ENCODE data around the gene S100A7. TPM values are rescaled to one million over a fixed set of nuclear protein-coding genes. Genes with fewer than 3 reads are reported as not detected.
A peak's percentile ranks its signal among the peaks of the same experiment; 100 is the strongest.

S100A7 gene
- total and polyA plus RNA-seq, 9 of the 15 experiments (the other 6 are each of a cell fraction or from before 2014, with no cell fraction given), result not detected

GRCh38 chr1:153509729-153510354 lies 49.4 kb upstream of the S100A7 start (continued):
- TF ChIP-seq ATF3 (IDR thresholded peaks at IDR 0.05) (no peak), ATF3 (CRISPR knock-in tag; conservative IDR thresholded peaks at IDR 0.05) (no peak), EGR1 (conservative IDR thresholded peaks at IDR 0.05) (no peak), MTA2 (IDR thresholded peaks at IDR 0.05; ENCODE audit: low read depth) (no peak), RBM14 (IDR thresholded peaks at IDR 0.05; ENCODE audit: borderline replicate concordance, insufficient read depth, low read depth, low read length) (no peak), PHTF2 (CRISPR knock-in tag; IDR thresholded peaks at IDR 0.05) (no peak), ZNF444 (CRISPR knock-in tag; IDR thresholded peaks at IDR 0.05) (no peak), RB1 (IDR thresholded peaks at IDR 0.05; ENCODE audit: low read depth) (peak; percentile 77; the same call in 1 of the 2 replicates), SMC3 (conservative IDR thresholded peaks at IDR 0.05; ENCODE audit: insufficient read depth, low read depth, low read length) (peak; percentile 75), RUNX1 (IDR thresholded peaks at IDR 0.05; ENCODE audit: low read depth) (no peak), E2F3 (CRISPR knock-in tag; IDR thresholded peaks at IDR 0.05) (no peak), CEBPZ (IDR thresholded peaks at IDR 0.05; ENCODE audit: borderline replicate concordance, low read depth, low read length) (no peak), RBBP5 (IDR thresholded peaks at IDR 0.05; ENCODE audit: borderline replicate concordance, insufficient read depth, low read length, poor library complexity, severe bottlenecking) (no peak), XRCC3 (IDR thresholded peaks at IDR 0.05) (no peak), EP400 (IDR thresholded peaks at IDR 0.05) (peak; percentile 18; the same call in 1 of the 2 replicates), ZNF311 (CRISPR knock-in tag; IDR thresholded peaks at IDR 0.05) (no peak), KLF10 (CRISPR knock-in tag; IDR thresholded peaks at IDR 0.05) (no peak), ZNF436 (CRISPR knock-in tag; IDR thresholded peaks at IDR 0.05) (no peak), FOXP1 (CRISPR knock-in tag; IDR thresholded peaks at IDR 0.05) (no peak), MCM2 (IDR thresholded peaks at IDR 0.05; ENCODE audit: low read depth) (no peak), FOXK1 (CRISPR knock-in tag; IDR thresholded peaks at IDR 0.05; ENCODE audit: borderline replicate concordance) (0 out of 2 replicates have a peak, but pooled peaks have one; percentile 19), EWSR1 (IDR thresholded peaks at IDR 0.05; ENCODE audit: borderline replicate concordance, low read depth, partially characterized antibody) (no peak), ZNF561 (CRISPR knock-in tag; conservative IDR thresholded peaks at IDR 0.05) (no peak), SAFB2 (IDR thresholded peaks at IDR 0.05; ENCODE audit: borderline replicate concordance, low read depth, low read length, severe bottlenecking) (no peak)
- TF ChIP-seq, protein P1, sequence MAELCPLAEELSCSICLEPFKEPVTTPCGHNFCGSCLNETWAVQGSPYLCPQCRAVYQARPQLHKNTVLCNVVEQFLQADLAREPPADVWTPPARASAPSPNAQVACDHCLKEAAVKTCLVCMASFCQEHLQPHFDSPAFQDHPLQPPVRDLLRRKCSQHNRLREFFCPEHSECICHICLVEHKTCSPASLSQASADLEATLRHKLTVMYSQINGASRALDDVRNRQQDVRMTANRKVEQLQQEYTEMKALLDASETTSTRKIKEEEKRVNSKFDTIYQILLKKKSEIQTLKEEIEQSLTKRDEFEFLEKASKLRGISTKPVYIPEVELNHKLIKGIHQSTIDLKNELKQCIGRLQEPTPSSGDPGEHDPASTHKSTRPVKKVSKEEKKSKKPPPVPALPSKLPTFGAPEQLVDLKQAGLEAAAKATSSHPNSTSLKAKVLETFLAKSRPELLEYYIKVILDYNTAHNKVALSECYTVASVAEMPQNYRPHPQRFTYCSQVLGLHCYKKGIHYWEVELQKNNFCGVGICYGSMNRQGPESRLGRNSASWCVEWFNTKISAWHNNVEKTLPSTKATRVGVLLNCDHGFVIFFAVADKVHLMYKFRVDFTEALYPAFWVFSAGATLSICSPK (IDR thresholded peaks at IDR 0.05; ENCODE audit: borderline replicate concordance), result no peak

All from K562 (cell line).